OCI-LY1 (cell line): Measurements from ENCODE around the gene TMEM139.

Experiments used
- H2AFZ ChIP-seq: fragments of 200-600 bp; sonication (generic), shearing (Covaris generic); 2 replicates; pipeline ENCODE4 v1.6.0; 2014; ENCODE audit warnings: antibody characterized with exemption, mild to moderate bottlenecking, low read length
- H3F3A ChIP-seq: fragments of 200-600 bp; sonication (generic), shearing (Covaris generic); 2 replicates; pipeline ENCODE4 v1.6.0; 2014; ENCODE audit warnings: mild to moderate bottlenecking, antibody characterized with exemption, low read length, moderate library complexity; ENCODE audit not compliant: insufficient read depth
- H3K27ac ChIP-seq: fragments of 200-600 bp; sonication (generic); 2 replicates; pipeline ENCODE4 v1.5.1; 2014; ENCODE audit warnings: low read length, mixed run types, mild to moderate bottlenecking, low read depth; ENCODE audit not compliant: poor library complexity, severe bottlenecking
- H3K27me3 ChIP-seq: fragments of 200-600 bp; sonication (generic); 2 replicates; pipeline ENCODE4 v1.6.0; 2014; ENCODE audit warnings: antibody characterized with exemption, mild to moderate bottlenecking, low read length, moderate library complexity; ENCODE audit not compliant: insufficient read depth
- H3K36me3 ChIP-seq: fragments of 200-600 bp; sonication (generic); 2 replicates; pipeline ENCODE4 v1.6.1; 2014; ENCODE audit warnings: mild to moderate bottlenecking, antibody characterized with exemption, low read length, moderate library complexity, mixed read lengths; ENCODE audit not compliant: insufficient read depth
- H3K4me1 ChIP-seq: fragments of 200-600 bp; sonication (generic); 2 replicates; pipeline ENCODE4 v1.5.1; 2014; ENCODE audit warnings: mild to moderate bottlenecking, low read length, moderate library complexity; ENCODE audit not compliant: insufficient read depth, severe bottlenecking
- H3K4me2 ChIP-seq: fragments of 200-600 bp; sonication (generic), shearing (Covaris generic); 2 replicates; pipeline ENCODE4 v1.6.1; 2014; ENCODE audit warnings: low read length
- H3K4me3 ChIP-seq: fragments of 200-600 bp; sonication (generic); 2 replicates; pipeline ENCODE4 v1.5.1; 2014; ENCODE audit warnings: low read length, low read depth, mild to moderate bottlenecking, mixed read lengths; ENCODE audit not compliant: poor library complexity, severe bottlenecking
- H3K79me2 ChIP-seq: fragments of 200-600 bp; shearing (Covaris generic); 2 replicates; pipeline ENCODE4 v1.6.1; 2016; ENCODE audit warnings: mixed run types, low read length, mixed read lengths; ENCODE audit not compliant: insufficient read depth
- H3K9ac ChIP-seq: fragments of 200-600 bp; sonication (generic), shearing (Covaris generic); 2 replicates; pipeline ENCODE4 v1.6.1; 2014; ENCODE audit warnings: mild to moderate bottlenecking, low read length, mixed read lengths
- H3K9me2 ChIP-seq: fragments of 200-600 bp; sonication (generic), shearing (Covaris generic); 2 replicates; pipeline ENCODE4 v1.6.1; 2014; ENCODE audit warnings: low read depth, mild to moderate bottlenecking, low read length, mixed read lengths
- H3K9me3 ChIP-seq: fragments of 200-600 bp; shearing (Covaris generic); 2 replicates; pipeline ENCODE4 v1.6.1; 2014; ENCODE audit warnings: low read length, mixed read lengths
- H4K20me1 ChIP-seq: fragments of 200-600 bp; sonication (generic), shearing (Covaris generic); 2 replicates; pipeline ENCODE4 v1.6.0; 2016; ENCODE audit warnings: mild to moderate bottlenecking, low read length; ENCODE audit not compliant: insufficient read depth
- EZH2 ChIP-seq: fragments of 200-600 bp; sonication (generic), shearing (Covaris generic); IDR thresholded peaks from 2 replicates; pipeline ENCODE4 v1.8.0; 2017; ENCODE audit warnings: borderline replicate concordance, mixed run types, mild to moderate bottlenecking, antibody characterized with exemption, low read length, moderate library complexity, mixed read lengths
- TF ChIP-seq, protein P1 (sequence below): fragments of 200-600 bp; sonication (generic), shearing (Covaris generic); IDR thresholded peaks from 2 replicates; pipeline ENCODE4 v1.5.1; 2017; ENCODE audit warnings: mild to moderate bottlenecking, antibody characterized with exemption, low read length, moderate library complexity, mixed read lengths

Gene TMEM139

GRCh38 chr7:143247372-143247771 lies 37.4 kb upstream of the TMEM139 start:
- Histone ChIP-seq H3F3A (no peaks in the 10 kb centered on the region), H3K4me1 (no peaks in the 10 kb centered on the region), H3K9me3 (0 out of 2 replicates have a peak, but pooled peaks cover 4% of the 10 kb centered on the region), H4K20me1 (no peaks in the 10 kb centered on the region), H3K4me3 (no peak overlapping the region), H2AFZ (no peak overlapping the region), H3K4me2 (no peak overlapping the region), H3K27me3 (no peaks in the 10 kb centered on the region), H3K36me3 (no peaks in the 10 kb centered on the region), H3K9ac (no peak overlapping the region), H3K9me2 (no peaks in the 10 kb centered on the region), H3K27ac (no peak overlapping the region), H3K79me2 (no peaks in the 10 kb centered on the region)
- no peak for TF ChIP-seq EZH2
- TF ChIP-seq, protein P1, sequence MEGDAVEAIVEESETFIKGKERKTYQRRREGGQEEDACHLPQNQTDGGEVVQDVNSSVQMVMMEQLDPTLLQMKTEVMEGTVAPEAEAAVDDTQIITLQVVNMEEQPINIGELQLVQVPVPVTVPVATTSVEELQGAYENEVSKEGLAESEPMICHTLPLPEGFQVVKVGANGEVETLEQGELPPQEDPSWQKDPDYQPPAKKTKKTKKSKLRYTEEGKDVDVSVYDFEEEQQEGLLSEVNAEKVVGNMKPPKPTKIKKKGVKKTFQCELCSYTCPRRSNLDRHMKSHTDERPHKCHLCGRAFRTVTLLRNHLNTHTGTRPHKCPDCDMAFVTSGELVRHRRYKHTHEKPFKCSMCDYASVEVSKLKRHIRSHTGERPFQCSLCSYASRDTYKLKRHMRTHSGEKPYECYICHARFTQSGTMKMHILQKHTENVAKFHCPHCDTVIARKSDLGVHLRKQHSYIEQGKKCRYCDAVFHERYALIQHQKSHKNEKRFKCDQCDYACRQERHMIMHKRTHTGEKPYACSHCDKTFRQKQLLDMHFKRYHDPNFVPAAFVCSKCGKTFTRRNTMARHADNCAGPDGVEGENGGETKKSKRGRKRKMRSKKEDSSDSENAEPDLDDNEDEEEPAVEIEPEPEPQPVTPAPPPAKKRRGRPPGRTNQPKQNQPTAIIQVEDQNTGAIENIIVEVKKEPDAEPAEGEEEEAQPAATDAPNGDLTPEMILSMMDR: no peak

GRCh38 chr7:143248761-143249354 lies 35.9 kb upstream of the TMEM139 start:
- Histone ChIP-seq H3K36me3 (no peaks in the 10 kb centered on the region), H3K4me3 (no peak overlapping the region), H3K27ac (no peak overlapping the region), H3K9me3 (0 out of 2 replicates have a peak, but pooled peaks cover 4% of the 10 kb centered on the region), H4K20me1 (no peaks in the 10 kb centered on the region), H3K9me2 (no peaks in the 10 kb centered on the region), H3K27me3 (no peaks in the 10 kb centered on the region), H2AFZ (no peak overlapping the region), H3K79me2 (no peaks in the 10 kb centered on the region), H3K4me2 (no peak overlapping the region), H3K4me1 (no peaks in the 10 kb centered on the region), H3F3A (no peaks in the 10 kb centered on the region), H3K9ac (no peak overlapping the region)
- TF ChIP-seq EZH2: no peak
- TF ChIP-seq, protein P1: no peak

DNA sequence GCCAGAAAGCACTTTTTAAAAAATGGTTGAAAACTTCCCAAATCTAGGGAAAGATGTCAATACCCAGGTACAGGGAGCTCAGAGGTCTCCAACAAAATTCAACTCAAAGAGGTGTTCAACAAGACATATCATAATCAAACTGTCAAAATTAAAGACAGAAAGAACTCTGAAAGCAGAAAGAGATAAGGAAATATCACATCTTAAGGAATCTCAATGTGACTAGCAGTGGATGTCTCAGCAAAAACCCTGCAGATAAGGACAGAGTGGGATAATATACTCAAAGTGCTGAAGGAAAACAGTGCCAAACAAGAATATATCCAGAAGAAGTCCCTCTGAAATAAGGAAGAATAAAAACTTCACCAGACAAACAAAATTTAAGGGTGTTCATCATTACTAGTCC lies 34.6 kb upstream of the TMEM139 start:
- no peak overlapping the region for H3K4me3 ChIP-seq
- no peaks in the 10 kb centered on the region for H3F3A ChIP-seq
- no peaks in the 10 kb centered on the region for H3K27me3 ChIP-seq
- no peaks in the 10 kb centered on the region for H3K4me1 ChIP-seq
- no peak overlapping the region for H3K9ac ChIP-seq
- H3K4me2 ChIP-seq: no peak overlapping the region
- H2AFZ ChIP-seq: no peak overlapping the region
- no peak for TF ChIP-seq EZH2
- TF ChIP-seq, protein P1: no peak
- 0 out of 2 replicates have a peak, but pooled peaks cover 4% of the 10 kb centered on the region for H3K9me3 ChIP-seq
- H3K27ac ChIP-seq: no peak overlapping the region
- H3K79me2 ChIP-seq: no peaks in the 10 kb centered on the region
- H3K36me3 ChIP-seq: no peaks in the 10 kb centered on the region
- no peaks in the 10 kb centered on the region for H3K9me2 ChIP-seq
- H4K20me1 ChIP-seq: no peaks in the 10 kb centered on the region
